SU-DHL-6 (cell line): ENCODE measurements around the gene TFE3.

Experiments used
- H2AFZ ChIP-seq: fragments of 200-600 bp; sonication (generic); 2 replicates; pipeline ENCODE4 v1.6.1; 2014; ENCODE audit warnings: low read depth, mild to moderate bottlenecking, moderate library complexity, mixed read lengths, antibody characterized with exemption, low read length; ENCODE audit not compliant: severe bottlenecking
- H3F3A ChIP-seq: fragments of 200-600 bp; shearing (Covaris generic); 2 replicates; pipeline ENCODE4 v1.6.0; 2016; ENCODE audit warnings: antibody characterized with exemption, mild to moderate bottlenecking; ENCODE audit not compliant: insufficient read depth
- H3K27ac ChIP-seq: fragments of 200-600 bp; sonication (generic); 2 replicates; pipeline ENCODE4 v1.5.1; 2016; ENCODE audit warnings: low read depth, mild to moderate bottlenecking, low read length, moderate library complexity, mixed read lengths
- H3K27me3 ChIP-seq: fragments of 200-600 bp; sonication (generic), shearing (Covaris generic); 2 replicates; pipeline ENCODE4 v1.6.0; 2014; ENCODE audit warnings: mild to moderate bottlenecking, low read length
- H3K36me3 ChIP-seq: fragments of 200-600 bp; sonication (generic); 2 replicates; pipeline ENCODE4 v1.6.1; 2014; ENCODE audit warnings: mild to moderate bottlenecking, low read length, mixed read lengths
- H3K4me2 ChIP-seq: fragments of 300-600, 200-600 bp; shearing (Covaris generic), sonication (generic); 2 replicates; pipeline ENCODE4 v1.6.0; 2014; ENCODE audit warnings: low read length, low read depth, mild to moderate bottlenecking; ENCODE audit not compliant: poor library complexity, severe bottlenecking
- H3K4me3 ChIP-seq: fragments of 200-600 bp; sonication (generic); 2 replicates; pipeline ENCODE4 v1.5.1; 2014; ENCODE audit warnings: antibody characterized with exemption, low read length, mild to moderate bottlenecking, mixed read lengths; ENCODE audit not compliant: insufficient read depth, poor library complexity, severe bottlenecking
- H3K79me2 ChIP-seq: fragments of 200-600 bp; sonication (generic); 2 replicates; pipeline ENCODE4 v1.6.1; 2014; ENCODE audit warnings: mild to moderate bottlenecking, low read length, moderate library complexity; ENCODE audit not compliant: insufficient read depth
- H3K9ac ChIP-seq: fragments of 200-600 bp; sonication (generic); 2 replicates; pipeline ENCODE4 v1.7.0; 2014; ENCODE audit warnings: mild to moderate bottlenecking, low read length
- H3K9me2 ChIP-seq: fragments of 200-600 bp; sonication (generic); replicated peaks from 2 replicates; pipeline ENCODE4 v1.6.1; 2014; ENCODE audit warnings: low read length; ENCODE audit not compliant: insufficient read depth
- H3K9me3 ChIP-seq: fragments of 200-600 bp; sonication (generic); 2 replicates; pipeline ENCODE4 v1.6.1; 2014; ENCODE audit warnings: low read length, mixed read lengths; ENCODE audit not compliant: insufficient read depth
- H4K20me1 ChIP-seq: fragments of 200-600 bp; sonication (generic); 2 replicates; pipeline ENCODE4 v1.6.1; 2014; ENCODE audit warnings: low read depth, mild to moderate bottlenecking, antibody characterized with exemption, low read length, moderate library complexity, mixed read lengths
- CTCF ChIP-seq: fragments of 200-600 bp; sonication (generic); IDR thresholded peaks from one replicate; pipeline ENCODE4 v1.5.1; 2017; ENCODE audit warnings: antibody characterized with exemption, mild to moderate bottlenecking, low read length, moderate library complexity; ENCODE audit not compliant: insufficient read depth, poor library complexity, severe bottlenecking
- EZH2phosphoT487 ChIP-seq: fragments of 200-600 bp; sonication (generic), shearing (Covaris generic); conservative IDR thresholded peaks from 2 replicates; pipeline ENCODE4 v1.6.1; 2018; ENCODE audit warnings: mild to moderate bottlenecking, antibody characterized with exemption, low read length, moderate library complexity, mixed read lengths

The TFE3 gene

DNA sequence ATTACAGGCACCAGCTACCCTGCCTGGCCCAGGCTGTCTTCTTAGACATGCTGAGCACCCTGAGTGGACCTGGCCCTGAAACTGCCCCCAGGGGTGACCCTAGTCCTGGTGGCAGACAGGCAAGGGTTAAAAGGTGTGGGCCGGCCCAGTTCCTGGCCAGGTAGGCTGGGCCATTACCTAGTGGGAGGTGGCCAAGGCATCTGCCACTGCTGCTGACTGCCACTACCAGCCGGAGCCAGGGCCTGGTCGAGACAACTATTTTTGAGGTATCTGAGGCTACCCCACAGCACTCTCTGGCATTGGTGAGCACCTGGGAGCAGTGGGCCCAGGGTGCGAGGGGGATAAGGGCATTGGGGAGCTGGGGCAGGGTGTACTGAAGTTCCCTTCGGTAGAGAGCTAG is 15.6 kb upstream of the TFE3 start, which contains the start of gene CCDC120:
TSS of gene CCDC120 (plus strand) at position 206 of the 400 bp plus-strand sequence. CDS start 3,043 bp downstream, outside the sequence.
- Histone ChIP-seq H3K9me3 (no peaks in the 10 kb centered on the region), H3K27ac (no peak within 1 kb of the TSS), H4K20me1 (no peaks in the 10 kb centered on the region), H3K36me3 (no peaks in the 10 kb centered on the region), H3K4me3 (no peak within 1 kb of the TSS), H3K79me2 (no peaks in the 10 kb centered on the region), H2AFZ (no peak within 1 kb of the TSS), H3K4me2 (no peak within 1 kb of the TSS), H3K27me3 (no peaks in the 10 kb centered on the region), H3F3A (no peaks in the 10 kb centered on the region), H3K9me2 (no peaks in the 10 kb centered on the region), H3K9ac (no peak within 1 kb of the TSS)
- no peak for TF ChIP-seq EZH2phosphoT487
- no peak for TF ChIP-seq CTCF

DNA sequence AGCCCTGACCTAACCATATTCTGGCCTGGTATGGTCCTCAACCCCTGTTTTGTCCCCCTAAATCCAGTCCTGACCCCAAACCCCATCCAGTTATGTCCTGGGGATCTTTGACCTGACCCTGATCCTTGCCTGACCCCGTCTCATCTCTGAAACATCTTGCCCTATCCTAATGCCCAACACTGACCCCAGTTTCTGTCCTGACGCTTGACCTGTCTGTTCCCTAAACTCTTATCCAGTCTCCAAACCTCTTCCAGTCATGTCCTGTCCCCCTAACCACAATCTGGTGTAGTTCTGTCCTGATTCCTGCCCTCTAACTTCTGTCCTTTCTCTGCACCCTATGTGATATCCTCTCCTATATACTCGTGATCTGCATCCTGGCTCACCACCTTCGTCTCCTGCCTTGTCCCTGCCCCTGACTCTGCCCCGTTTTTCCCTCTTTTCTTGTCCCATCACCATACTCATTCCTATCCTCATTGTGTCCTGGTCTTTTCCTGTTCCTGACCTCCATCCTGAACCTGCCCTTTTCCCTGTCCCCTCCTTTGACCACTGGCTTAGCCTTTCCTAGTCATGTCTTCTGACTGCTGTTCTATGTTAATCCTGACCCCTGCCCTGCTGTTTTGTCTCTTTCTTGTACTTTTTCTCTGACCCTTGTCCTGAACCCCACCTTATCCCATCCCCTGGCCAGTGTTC is 11.1 kb upstream of the TFE3 start:
- H3K9ac ChIP-seq: peak overlapping the region; percentile 78
- peak overlapping the region; percentile 52 for H3K4me3 ChIP-seq
- H3F3A ChIP-seq: no peaks in the 10 kb centered on the region
- no peak overlapping the region for H3K27ac ChIP-seq
- H3K27me3 ChIP-seq: no peaks in the 10 kb centered on the region
- H3K4me2 ChIP-seq: peak overlapping the region; percentile 62
- no peaks in the 10 kb centered on the region for H3K9me2 ChIP-seq
- no peaks in the 10 kb centered on the region for H3K9me3 ChIP-seq
- no peaks in the 10 kb centered on the region for H3K36me3 ChIP-seq
- H3K79me2 ChIP-seq: no peaks in the 10 kb centered on the region
- TF ChIP-seq EZH2phosphoT487 (no peak), CTCF (no peak)
- H2AFZ ChIP-seq: peak overlapping the region; percentile 52
- H4K20me1 ChIP-seq: no peaks in the 10 kb centered on the region

GRCh38 chrX:49053223-49054072 is 10.3 kb upstream of the TFE3 start:
- Histone ChIP-seq H3K4me3 (peak overlapping the region; percentile 52), H3K36me3 (no peaks in the 10 kb centered on the region), H3K79me2 (no peaks in the 10 kb centered on the region), H3K4me2 (peak overlapping the region; percentile 62), H3F3A (no peaks in the 10 kb centered on the region), H3K9ac (peak overlapping the region; percentile 78), H4K20me1 (no peaks in the 10 kb centered on the region), H3K27ac (0 out of 2 replicates have a peak overlapping the region, but pooled peaks have one; percentile 37), H3K9me2 (no peaks in the 10 kb centered on the region), H2AFZ (peak overlapping the region; percentile 52), H3K27me3 (no peaks in the 10 kb centered on the region), H3K9me3 (no peaks in the 10 kb centered on the region)
- TF ChIP-seq EZH2phosphoT487: no peak
- no peak for TF ChIP-seq CTCF
